ENCODE results near the gene MAGEA2. TPM values are rescaled to one million over a fixed set of nuclear protein-coding genes. Genes with fewer than 3 reads are reported as not detected.
"Not testable (repeated sequence)": the region's sequence is repeated elsewhere in the genome, so short reads cannot be mapped to it uniquely, and the experiment has no call there.

MAGEA2 gene
- total and polyA plus RNA-seq, 2 donors (not counting 3 experiments of a cell fraction or from before 2014, with no cell fraction given) = not detected

- dilution Hi-C loops (cut with MboI; ENCODE audit: extremely low pct_ligation_motif_present, low sequenced_read_pairs) = not testable (repeated sequence)
- FAIRE-seq = peak; percentile 58
These were observed 33.4 kb upstream of the MAGEA2 start for GRCh38 chrX:152787062-152787461.

GRCh38 chrX:152769549-152770289, 16.1 kb upstream of the MAGEA2 start, which contains the start of gene MAGEA6:
MAGEA6 (minus strand) TSS chrX:152769689; CDS start chrX:152767650, 2,039 bp downstream.
- H3K9me1 ChIP-seq (replicated peaks; ENCODE audit: control insufficient read depth, extremely low read depth, insufficient read depth, low read length); H3K4me3 ChIP-seq (replicated peaks in 1 of 3; ENCODE audit: insufficient read depth in 1 of 3, low read depth in 1 of 3, low read length in 3 of 3); H3K9me3 ChIP-seq (replicated peaks; ENCODE audit: control insufficient read depth, insufficient read depth, low read length); CTCF ChIA-PET; H3K4me1 ChIP-seq (ENCODE audit: control insufficient read depth, extremely low read depth, insufficient read depth, low read length); FAIRE-seq; H3K9ac ChIP-seq (replicated peaks; ENCODE audit: extremely low read depth, insufficient read depth, low read length); H4K20me1 ChIP-seq (replicated peaks; ENCODE audit: control insufficient read depth, extremely low read depth, insufficient read depth, low read length); BruUV-seq (replicated peaks); H3K27me3 ChIP-seq (ENCODE audit: control insufficient read depth in 2 of 2, insufficient read depth in 2 of 2, low read length in 2 of 2); H3K4me2 ChIP-seq (ENCODE audit: insufficient read depth, low read length); H3K27ac ChIP-seq (ENCODE audit: insufficient read depth, low read depth, low read length); H2AFZ ChIP-seq (ENCODE audit: low read depth, low read length); H3K79me2 ChIP-seq (ENCODE audit: control insufficient read depth, insufficient read depth, low read length); POLR2A ChIA-PET; H3K36me3 ChIP-seq (ENCODE audit: control insufficient read depth in 2 of 2, extremely low read depth in 1 of 2, insufficient read depth in 2 of 2, low read length in 2 of 2); intact Hi-C loops (cut with micrococcal nuclease); dilution Hi-C loops (cut with MboI; ENCODE audit: extremely low pct_ligation_motif_present, low sequenced_read_pairs); DNase-seq (ENCODE audit: low read depth, low spot score): not testable (repeated sequence)

More at GRCh38 chrX:152787062-152787461, 33.4 kb upstream of the MAGEA2 start:
- H3K79me2 ChIP-seq (ENCODE audit: control insufficient read depth, insufficient read depth, low read length); intact Hi-C loops (cut with micrococcal nuclease); DNase-seq (ENCODE audit: low read depth, low spot score); H3K9me3 ChIP-seq (replicated peaks; ENCODE audit: control insufficient read depth, insufficient read depth, low read length); H3K27me3 ChIP-seq (ENCODE audit: control insufficient read depth in 2 of 2, insufficient read depth in 2 of 2, low read length in 2 of 2); H3K36me3 ChIP-seq (ENCODE audit: control insufficient read depth in 2 of 2, extremely low read depth in 1 of 2, insufficient read depth in 2 of 2, low read length in 2 of 2); H3K9ac ChIP-seq (replicated peaks; ENCODE audit: extremely low read depth, insufficient read depth, low read length); H2AFZ ChIP-seq (ENCODE audit: low read depth, low read length); H3K9me1 ChIP-seq (replicated peaks; ENCODE audit: control insufficient read depth, extremely low read depth, insufficient read depth, low read length); H3K27ac ChIP-seq (ENCODE audit: insufficient read depth, low read depth, low read length); POLR2A ChIA-PET; CTCF ChIA-PET; H4K20me1 ChIP-seq (replicated peaks; ENCODE audit: control insufficient read depth, extremely low read depth, insufficient read depth, low read length); H3K4me1 ChIP-seq (ENCODE audit: control insufficient read depth, extremely low read depth, insufficient read depth, low read length); H3K4me3 ChIP-seq (replicated peaks in 1 of 3; ENCODE audit: insufficient read depth in 1 of 3, low read depth in 1 of 3, low read length in 3 of 3); H3K4me2 ChIP-seq (ENCODE audit: insufficient read depth, low read length); BruUV-seq (replicated peaks): not testable (repeated sequence)

- H3K9me1 ChIP-seq (replicated peaks; ENCODE audit: control insufficient read depth, extremely low read depth, insufficient read depth, low read length); intact Hi-C loops (cut with micrococcal nuclease); BruUV-seq (replicated peaks); H3K4me2 ChIP-seq (ENCODE audit: insufficient read depth, low read length); H4K20me1 ChIP-seq (replicated peaks; ENCODE audit: control insufficient read depth, extremely low read depth, insufficient read depth, low read length); H3K4me1 ChIP-seq (ENCODE audit: control insufficient read depth, extremely low read depth, insufficient read depth, low read length); CTCF ChIA-PET; H3K4me3 ChIP-seq (replicated peaks in 1 of 3; ENCODE audit: insufficient read depth in 1 of 3, low read depth in 1 of 3, low read length in 3 of 3); H3K79me2 ChIP-seq (ENCODE audit: control insufficient read depth, insufficient read depth, low read length); DNase-seq (ENCODE audit: low read depth, low spot score); POLR2A ChIA-PET; H3K36me3 ChIP-seq (ENCODE audit: control insufficient read depth in 2 of 2, extremely low read depth in 1 of 2, insufficient read depth in 2 of 2, low read length in 2 of 2); H3K27ac ChIP-seq (ENCODE audit: insufficient read depth, low read depth, low read length); dilution Hi-C loops (cut with MboI; ENCODE audit: extremely low pct_ligation_motif_present, low sequenced_read_pairs); H3K9me3 ChIP-seq (replicated peaks; ENCODE audit: control insufficient read depth, insufficient read depth, low read length); H3K27me3 ChIP-seq (ENCODE audit: control insufficient read depth in 2 of 2, insufficient read depth in 2 of 2, low read length in 2 of 2); H2AFZ ChIP-seq (ENCODE audit: low read depth, low read length); H3K9ac ChIP-seq (replicated peaks; ENCODE audit: extremely low read depth, insufficient read depth, low read length): not testable (repeated sequence)
- FAIRE-seq = peak; percentile 24
These were observed 12.9 kb upstream of the MAGEA2 start for GRCh38 chrX:152766562-152766961.

GRCh38 chrX:152761582-152761981, 7.9 kb upstream of the MAGEA2 start:
- H3K79me2 ChIP-seq (ENCODE audit: control insufficient read depth, insufficient read depth, low read length); H2AFZ ChIP-seq (ENCODE audit: low read depth, low read length); H3K9me3 ChIP-seq (replicated peaks; ENCODE audit: control insufficient read depth, insufficient read depth, low read length); H4K20me1 ChIP-seq (replicated peaks; ENCODE audit: control insufficient read depth, extremely low read depth, insufficient read depth, low read length); H3K9ac ChIP-seq (replicated peaks; ENCODE audit: extremely low read depth, insufficient read depth, low read length); FAIRE-seq; H3K9me1 ChIP-seq (replicated peaks; ENCODE audit: control insufficient read depth, extremely low read depth, insufficient read depth, low read length); H3K27me3 ChIP-seq (ENCODE audit: control insufficient read depth in 2 of 2, insufficient read depth in 2 of 2, low read length in 2 of 2); H3K4me1 ChIP-seq (ENCODE audit: control insufficient read depth, extremely low read depth, insufficient read depth, low read length); dilution Hi-C loops (cut with MboI; ENCODE audit: extremely low pct_ligation_motif_present, low sequenced_read_pairs); H3K27ac ChIP-seq (ENCODE audit: insufficient read depth, low read depth, low read length); intact Hi-C loops (cut with micrococcal nuclease); BruUV-seq (replicated peaks); CTCF ChIA-PET; POLR2A ChIA-PET; H3K4me2 ChIP-seq (ENCODE audit: insufficient read depth, low read length); H3K4me3 ChIP-seq (replicated peaks in 1 of 3; ENCODE audit: insufficient read depth in 1 of 3, low read depth in 1 of 3, low read length in 3 of 3); H3K36me3 ChIP-seq (ENCODE audit: control insufficient read depth in 2 of 2, extremely low read depth in 1 of 2, insufficient read depth in 2 of 2, low read length in 2 of 2); DNase-seq (ENCODE audit: low read depth, low spot score): not testable (repeated sequence)

All from endothelial cell of umbilical vein (primary cell).